Testis (tissue), 3 donors: ENCODE results near the gene IRF7. TPM values are rescaled to one million over a fixed set of nuclear protein-coding genes. Genes with fewer than 3 reads are reported as not detected.

Experiments used
- DNase-seq: peaks from one replicate; pipeline ENCODE4 v3.0.0-alpha.2; 2019
- H3K27ac ChIP-seq, 2 donors: fragments of 200-600 bp; sonication (generic); one replicate each; pipeline ENCODE4 v1.5.1; 2019
- H3K27me3 ChIP-seq: fragments of 200-600 bp; sonication (generic); one replicate; pipeline ENCODE4 v1.5.1; 2019
- H3K36me3 ChIP-seq: fragments of 200-600 bp; sonication (generic); one replicate; pipeline ENCODE4 v1.5.1; 2017; ENCODE audit warnings: low read depth; ENCODE audit errors: missing control alignments
- H3K4me1 ChIP-seq: fragments of 200-600 bp; sonication (generic); one replicate; pipeline ENCODE4 v1.5.1; 2019
- H3K4me3 ChIP-seq, 2 donors: fragments of 200-600 bp; sonication (generic); one replicate each; pipeline ENCODE4 v1.5.1; 2017 to 2019
- H3K9me3 ChIP-seq: fragments of 200-600 bp; sonication (generic); one replicate; pipeline ENCODE4 v1.5.1; 2017
- POLR2A ChIP-seq: fragments of 450-650 bp; IDR thresholded peaks from one replicate; pipeline ENCODE4 v1.6.1; 2017; ENCODE audit warnings: antibody characterized with exemption, mild to moderate bottlenecking, moderate library complexity
- WGBS, 2 donors: methylation state at CpG; one replicate each; pipeline ENCODE4 v1.1.5; 2018; 5-methylcytosine and 5-hydroxymethylcytosine counted together
- intact Hi-C: fragments of 100-400 bp; cut with DNase I; formaldehyde crosslinking; loops from one replicate; pipeline ENCODE4 v1.15.1; 2023; ENCODE audit warnings: low total_unique reads
- polyA plus RNA-seq: library from polyadenylated mRNA; stranded (reverse); fragments of 350-450 nt; fragmentation: Illumina TruSeq; extraction: RNeasy Lipid Tissue Mini Kit (QIAGEN cat#74804); gene quantifications from one replicate; pipeline ENCODE4 v1.2.3, GENCODE V29; 2014; ENCODE audit warnings: low read depth, low replicate concordance; ENCODE audit not compliant: insufficient read depth
- total RNA-seq, 2 donors: library from RNA; depleted of rRNA; stranded (reverse); fragments of >200 nt; gene quantifications; one replicate each; pipeline ENCODE4 v1.2.3, GENCODE V29; 2016
- TF ChIP-seq, protein P1 (sequence below), 3 experiments: fragments of 450-650 bp in 2 of 3; fragments of 200-600 bp in 1 of 3; sonication (generic) in 1 of 3; IDR thresholded peaks; one replicate each; pipeline ENCODE4 v1.5.1; 2016 to 2019; ENCODE audit warnings: antibody characterized with exemption in 3 of 3, mild to moderate bottlenecking in 2 of 3, moderate library complexity in 1 of 3

Gene IRF7
- total and polyA plus RNA-seq, 3 donors from 2014 or later, result 9.9 to 30.1 (median 13.0) TPM

DNA sequence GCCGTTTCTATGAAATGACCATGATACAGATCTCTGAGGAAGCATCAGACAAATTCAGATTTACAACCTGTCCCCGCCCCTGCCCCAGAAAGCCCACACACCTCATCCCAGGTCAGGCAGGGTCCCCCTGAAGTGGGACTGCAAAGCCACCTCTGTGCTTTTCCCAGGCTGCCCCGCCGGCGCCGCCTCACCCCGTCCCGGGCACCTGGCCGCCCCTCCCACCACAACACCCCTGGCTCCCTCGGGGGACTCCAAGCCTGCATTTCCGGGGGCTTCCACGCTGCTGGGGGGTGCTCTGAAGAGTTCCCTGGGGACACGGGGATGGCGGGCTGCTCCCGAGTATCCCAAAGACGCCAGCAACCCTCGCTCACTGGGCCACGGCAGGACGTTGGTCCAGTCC is 44.5 kb upstream of the IRF7 start:
- intact Hi-C loops, result no loop called here
- 92 to 95% methylated on average over 9 to 19 of the region's 19 CpGs for WGBS, 2 donors
- H3K36me3 ChIP-seq, result no peaks in the 10 kb centered on the region
- TF ChIP-seq, protein P1, sequence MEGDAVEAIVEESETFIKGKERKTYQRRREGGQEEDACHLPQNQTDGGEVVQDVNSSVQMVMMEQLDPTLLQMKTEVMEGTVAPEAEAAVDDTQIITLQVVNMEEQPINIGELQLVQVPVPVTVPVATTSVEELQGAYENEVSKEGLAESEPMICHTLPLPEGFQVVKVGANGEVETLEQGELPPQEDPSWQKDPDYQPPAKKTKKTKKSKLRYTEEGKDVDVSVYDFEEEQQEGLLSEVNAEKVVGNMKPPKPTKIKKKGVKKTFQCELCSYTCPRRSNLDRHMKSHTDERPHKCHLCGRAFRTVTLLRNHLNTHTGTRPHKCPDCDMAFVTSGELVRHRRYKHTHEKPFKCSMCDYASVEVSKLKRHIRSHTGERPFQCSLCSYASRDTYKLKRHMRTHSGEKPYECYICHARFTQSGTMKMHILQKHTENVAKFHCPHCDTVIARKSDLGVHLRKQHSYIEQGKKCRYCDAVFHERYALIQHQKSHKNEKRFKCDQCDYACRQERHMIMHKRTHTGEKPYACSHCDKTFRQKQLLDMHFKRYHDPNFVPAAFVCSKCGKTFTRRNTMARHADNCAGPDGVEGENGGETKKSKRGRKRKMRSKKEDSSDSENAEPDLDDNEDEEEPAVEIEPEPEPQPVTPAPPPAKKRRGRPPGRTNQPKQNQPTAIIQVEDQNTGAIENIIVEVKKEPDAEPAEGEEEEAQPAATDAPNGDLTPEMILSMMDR (IDR thresholded peaks at IDR 0.05), result no peak
- TF ChIP-seq POLR2A, result no peak
- H3K4me1 ChIP-seq, result peaks cover 5% of the 10 kb centered on the region
- H3K27me3 ChIP-seq, result no peaks in the 10 kb centered on the region
- DNase-seq, result no peak
- no peaks in the 10 kb centered on the region for H3K9me3 ChIP-seq
- H3K27ac ChIP-seq, result no peak overlapping the region
- no peak overlapping the region for H3K4me3 ChIP-seq

DNA sequence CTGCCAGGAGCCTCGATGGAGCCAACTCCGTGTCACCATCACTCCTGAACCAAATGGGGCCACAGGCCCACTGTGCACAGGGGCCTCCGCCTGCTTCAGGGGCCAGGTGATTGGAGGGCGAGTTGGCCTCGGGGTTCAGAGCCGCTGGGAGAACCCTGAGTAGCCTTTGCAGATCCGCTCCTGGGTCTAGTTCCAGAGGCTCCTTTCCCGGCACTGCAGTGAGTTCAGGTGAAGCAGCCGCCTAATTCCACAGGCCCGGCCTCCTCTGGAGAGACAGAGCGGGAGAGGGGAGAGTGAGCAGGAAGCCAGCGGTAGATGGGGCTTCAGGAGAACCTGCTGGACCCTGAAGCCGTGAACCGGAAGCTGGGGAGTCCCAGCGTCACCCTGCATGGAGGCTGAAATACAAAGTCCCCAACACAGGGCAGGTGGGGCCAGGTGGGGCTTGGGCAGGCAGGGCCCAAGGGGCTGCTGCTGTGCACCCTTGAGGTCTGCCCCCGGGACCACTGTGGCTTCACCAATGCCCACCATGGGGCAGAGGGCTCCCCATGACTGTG is 43.9 kb upstream of the IRF7 start:
- no peak for TF ChIP-seq POLR2A
- TF ChIP-seq, protein P1 (IDR thresholded peaks at IDR 0.05), result no peak
- no peak for DNase-seq
- Histone ChIP-seq H3K4me1 (peaks cover 5% of the 10 kb centered on the region), H3K27me3 (no peaks in the 10 kb centered on the region), H3K9me3 (no peaks in the 10 kb centered on the region), H3K4me3 (no peak overlapping the region), H3K36me3 (no peaks in the 10 kb centered on the region), H3K27ac (no peak overlapping the region)
- intact Hi-C loops, result no loop called here
- WGBS, 2 donors, result 85 to 93% methylated on average over 5 to 16 of the region's 16 CpGs

DNA sequence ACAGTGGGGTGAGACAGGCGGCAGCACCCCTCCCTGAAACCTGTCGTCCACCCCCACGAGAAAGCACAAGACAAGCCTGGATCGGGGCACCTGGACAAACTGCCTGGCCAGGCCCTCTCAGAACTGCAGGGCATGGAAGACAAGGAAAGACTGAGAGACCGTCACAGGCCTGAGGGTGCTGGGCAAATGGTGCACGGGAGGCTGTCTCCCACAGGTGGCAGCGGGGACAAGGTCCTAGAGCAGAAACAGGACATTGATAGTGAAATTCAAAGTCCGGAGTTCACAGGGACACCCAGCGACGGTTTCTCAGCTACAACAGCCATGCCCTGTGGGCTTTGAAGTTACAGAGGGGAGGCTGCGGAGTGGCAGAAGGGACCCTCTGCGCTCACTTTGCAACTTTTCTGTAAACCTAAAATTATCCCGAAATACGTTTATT is 42.0 kb upstream of the IRF7 start:
- TF ChIP-seq, protein P1 (IDR thresholded peaks at IDR 0.05), result no peak
- TF ChIP-seq POLR2A, result no peak
- intact Hi-C loops, result no loop called here
- no peaks in the 10 kb centered on the region for H3K9me3 ChIP-seq
- H3K36me3 ChIP-seq, result no peaks in the 10 kb centered on the region
- no peak overlapping the region for H3K4me3 ChIP-seq
- H3K27ac ChIP-seq, result no peak overlapping the region
- peaks cover 2% of the 10 kb centered on the region for H3K4me1 ChIP-seq
- no peak for DNase-seq
- H3K27me3 ChIP-seq, result no peaks in the 10 kb centered on the region
- WGBS, 2 donors, result 87 to 90% methylated on average over 14 of the region's 14 CpGs

DNA sequence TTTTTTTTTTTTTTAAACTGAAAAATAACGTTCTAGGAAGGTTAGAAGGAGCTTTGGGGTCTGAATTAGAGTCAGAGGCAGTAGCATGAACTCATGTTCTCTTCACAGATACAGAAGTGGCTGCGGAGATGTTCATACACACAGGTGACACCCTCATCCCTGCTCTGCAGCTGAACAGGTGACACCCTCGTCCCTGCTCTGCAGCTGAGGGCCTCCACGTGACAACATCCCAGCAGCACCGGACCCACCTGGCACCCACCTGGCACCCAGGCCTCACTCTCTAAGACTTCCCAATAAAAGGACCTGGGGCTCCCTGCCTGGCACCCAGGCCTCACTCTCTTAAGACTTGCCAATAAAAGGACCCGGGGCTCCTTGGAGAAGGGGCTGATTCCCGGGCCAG is 41.1 kb upstream of the IRF7 start:
- Histone ChIP-seq H3K27ac (no peak overlapping the region), H3K9me3 (no peaks in the 10 kb centered on the region), H3K36me3 (no peaks in the 10 kb centered on the region), H3K4me3 (no peak overlapping the region), H3K4me1 (no peaks in the 10 kb centered on the region), H3K27me3 (no peaks in the 10 kb centered on the region)
- DNase-seq, result no peak
- TF ChIP-seq, protein P1 (IDR thresholded peaks at IDR 0.05), result no peak
- no peak for TF ChIP-seq POLR2A
- intact Hi-C loops, result no loop called here
- 90 to 91% methylated on average over 7 of the region's 7 CpGs for WGBS, 2 donors

DNA sequence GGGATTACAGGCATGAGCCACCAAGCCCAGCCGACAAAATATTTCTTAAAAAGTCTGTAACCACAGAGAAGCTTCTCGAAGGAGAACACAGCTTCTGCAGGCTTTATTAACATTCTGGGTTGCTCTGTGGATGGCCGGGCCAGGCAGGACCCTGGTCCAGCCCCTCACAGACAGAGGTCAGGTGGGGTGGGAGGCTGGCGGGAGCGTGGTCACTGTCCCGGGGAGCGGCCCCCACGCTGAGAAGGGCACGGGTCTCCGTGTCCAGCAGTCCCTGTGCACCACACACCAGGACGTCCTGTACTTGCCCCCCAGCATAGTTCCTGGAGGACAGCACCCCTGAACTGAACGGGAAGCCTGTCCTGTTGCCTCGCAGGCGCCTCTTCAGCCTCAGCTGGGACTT is 40.7 kb upstream of the IRF7 start:
- WGBS, 2 donors, result 81 to 94% methylated on average over 6 to 14 of the region's 14 CpGs
- TF ChIP-seq, protein P1 (IDR thresholded peaks at IDR 0.05), result no peak
- TF ChIP-seq POLR2A, result no peak
- intact Hi-C loops, result no loop called here
- Histone ChIP-seq H3K27ac (no peak overlapping the region), H3K36me3 (no peaks in the 10 kb centered on the region), H3K9me3 (no peaks in the 10 kb centered on the region), H3K4me1 (no peaks in the 10 kb centered on the region), H3K4me3 (no peak overlapping the region), H3K27me3 (no peaks in the 10 kb centered on the region)
- no peak for DNase-seq
